K562 (cell line): ENCODE data around the gene CYP2W1. TPM values are rescaled to one million over a fixed set of nuclear protein-coding genes. Genes with fewer than 3 reads are reported as not detected.

Source experiments
- ARHGAP35 ChIP-seq: fragments of 450-650 bp; IDR thresholded peaks from 2 replicates; pipeline ENCODE4 v1.6.1; 2018; ENCODE audit not compliant: partially characterized antibody
- CTCF ChIP-seq, 3 experiments: IDR thresholded peaks in 2 of 3; conservative IDR thresholded peaks in 1 of 3; 2 replicates each; pipeline ENCODE4 v1.5.1; 2011 to 2012; ENCODE audit warnings: low read length in 3 of 3, mild to moderate bottlenecking in 3 of 3, control low read depth in 2 of 3, improper control_type of control experiment in 1 of 3, inconsistent platforms in 1 of 3, low read depth in 1 of 3, mixed read lengths in 1 of 3, moderate library complexity in 1 of 3; ENCODE audit not compliant: insufficient read depth in 2 of 3
- POLR2G ChIP-seq: fragments of 200-400 bp; formaldehyde crosslinking; IDR thresholded peaks from 2 replicates; pipeline ENCODE4 v1.6.1; 2017; ENCODE audit warnings: low read depth, mild to moderate bottlenecking, antibody characterized with exemption, low read length, moderate library complexity
- ZBTB40 ChIP-seq, 2 experiments: fragments of 450-650 bp in 1 of 2; sonication (generic) in 1 of 2; formaldehyde crosslinking in 1 of 2; IDR thresholded peaks; 2 replicates each; pipeline versions ENCODE4 v1.7.1 to v1.9.0; 2016 to 2022; ENCODE audit warnings: inconsistent platforms in 1 of 2, mild to moderate bottlenecking in 1 of 2, missing genetic modification reagents in 1 of 2
- polyA plus RNA-seq, 8 experiments: library from polyadenylated mRNA; depleted of rRNA in 4 of 8; stranded (reverse) in 5 of 8; unstranded in 3 of 8; fragments of >200 nt; fragmentation: Nextera tagmentation in 2 of 8; fragmentation: Illumina TruSeq in 1 of 8; extraction: Ambion mirVana in 2 of 8; extraction: Trizol in 1 of 8; gene quantifications; 2 replicates each; pipeline versions ENCODE4 v1.2.1 to v1.2.3, GENCODE V29; 2011 to 2014; ENCODE audit warnings: inconsistent platforms in 1 of 8, missing spikeins in 1 of 8
- total RNA-seq, 7 experiments: library from RNA; depleted of rRNA in 6 of 7; stranded (reverse); fragments of >200 nt in 6 of 7; fragmentation: Illumina TruSeq in 2 of 7; extraction: Trizol in 2 of 7; gene quantifications; 2 replicates each; pipeline versions ENCODE4 v1.2.1 to v1.2.3, GENCODE V29; 2011 to 2021; ENCODE audit warnings: low replicate concordance in 1 of 7
- TF ChIP-seq, protein P1 (sequence below): fragments of 450-650 bp; IDR thresholded peaks from 2 replicates; pipeline ENCODE4 v1.6.1; 2017; ENCODE audit warnings: mild to moderate bottlenecking, moderate library complexity

Gene CYP2W1
- total and polyA plus RNA-seq, 9 of the 15 experiments (the other 6 are each of a cell fraction or from before 2014, with no cell fraction given): not detected

GRCh38 chr7:997404-998395 lies 14.7 kb downstream of the CYP2W1 start (continued):
- TF ChIP-seq POLR2G: 0 out of 2 replicates have a peak, but pooled peaks have one; percentile 12
- TF ChIP-seq ZBTB40 (IDR thresholded peaks at IDR 0.05): no peak
- no peak for TF ChIP-seq ZBTB40 (CRISPR knock-in tag; IDR thresholded peaks at IDR 0.05)
- no peak for TF ChIP-seq ARHGAP35
- peak; percentile 25 to 82 (median 26); a peak in 3 of 6 replicates for TF ChIP-seq CTCF (IDR thresholded peaks at IDR 0.05 in 2 of 3, conservative IDR thresholded peaks at IDR 0.05 in 1 of 3; ENCODE audit: insufficient read depth in 2 of 3, low read depth in 1 of 3, low read length in 3 of 3)
- TF ChIP-seq, protein P1, sequence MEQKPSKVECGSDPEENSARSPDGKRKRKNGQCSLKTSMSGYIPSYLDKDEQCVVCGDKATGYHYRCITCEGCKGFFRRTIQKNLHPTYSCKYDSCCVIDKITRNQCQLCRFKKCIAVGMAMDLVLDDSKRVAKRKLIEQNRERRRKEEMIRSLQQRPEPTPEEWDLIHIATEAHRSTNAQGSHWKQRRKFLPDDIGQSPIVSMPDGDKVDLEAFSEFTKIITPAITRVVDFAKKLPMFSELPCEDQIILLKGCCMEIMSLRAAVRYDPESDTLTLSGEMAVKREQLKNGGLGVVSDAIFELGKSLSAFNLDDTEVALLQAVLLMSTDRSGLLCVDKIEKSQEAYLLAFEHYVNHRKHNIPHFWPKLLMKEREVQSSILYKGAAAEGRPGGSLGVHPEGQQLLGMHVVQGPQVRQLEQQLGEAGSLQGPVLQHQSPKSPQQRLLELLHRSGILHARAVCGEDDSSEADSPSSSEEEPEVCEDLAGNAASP: no peak
